ENCODE measurements around the gene BEX2.
"Not testable (repeated sequence)": the region's sequence is repeated elsewhere in the genome, so short reads cannot be mapped to it uniquely, and the experiment has no call there.

BEX2 gene

DNA sequence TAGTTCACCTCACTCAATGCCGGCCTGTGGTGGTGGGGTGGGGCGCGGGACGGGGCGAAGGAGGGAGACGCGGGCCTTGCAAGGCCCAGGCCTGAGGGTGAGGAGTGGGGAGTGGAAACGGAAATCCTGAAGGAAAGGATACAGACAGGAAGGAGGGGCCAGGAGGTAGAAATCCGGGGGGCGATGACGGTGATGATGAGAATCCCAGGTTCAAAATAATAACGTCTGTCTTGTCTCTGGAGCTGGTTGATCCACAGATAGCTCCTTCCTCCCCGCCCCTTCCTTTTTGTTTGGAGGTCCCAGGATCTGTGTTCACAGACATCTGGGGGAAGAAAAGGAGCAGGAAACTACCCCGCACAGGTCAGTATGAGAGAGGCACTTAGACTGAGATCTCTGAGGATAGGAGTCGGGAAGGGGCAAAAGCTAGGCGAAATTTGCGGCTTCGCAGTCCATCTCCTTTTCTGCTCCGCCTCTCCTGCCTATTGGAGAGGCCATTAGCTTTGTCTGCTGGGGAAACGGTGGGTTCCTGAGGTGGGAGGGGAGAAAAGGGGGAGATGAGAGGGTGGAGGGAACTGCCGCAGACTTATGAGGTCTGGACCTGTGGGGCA is 20.0 kb upstream of the BEX2 start:
- TF ChIP-seq SP1 (IDR thresholded peaks at IDR 0.05), result no peak
- TF ChIP-seq BHLHE40 (IDR thresholded peaks at IDR 0.05; ENCODE audit: borderline replicate concordance), result no peak
- no peak for DNase-seq (ENCODE audit: extremely low spot score)
- CTCF ChIA-PET, result interaction anchor here (0.6 to 0.7 kb wide), 3 partner anchors 13 to 849 kb away, joined by 3 read pairs; no protein-coding TSS in a partner anchor
- POLR2A ChIA-PET, result interaction anchor here (1.7 kb wide), 1 partner anchor 76 kb away, joined by 6 read pairs; the partner anchor contains the start of gene TCEAL8

DNA sequence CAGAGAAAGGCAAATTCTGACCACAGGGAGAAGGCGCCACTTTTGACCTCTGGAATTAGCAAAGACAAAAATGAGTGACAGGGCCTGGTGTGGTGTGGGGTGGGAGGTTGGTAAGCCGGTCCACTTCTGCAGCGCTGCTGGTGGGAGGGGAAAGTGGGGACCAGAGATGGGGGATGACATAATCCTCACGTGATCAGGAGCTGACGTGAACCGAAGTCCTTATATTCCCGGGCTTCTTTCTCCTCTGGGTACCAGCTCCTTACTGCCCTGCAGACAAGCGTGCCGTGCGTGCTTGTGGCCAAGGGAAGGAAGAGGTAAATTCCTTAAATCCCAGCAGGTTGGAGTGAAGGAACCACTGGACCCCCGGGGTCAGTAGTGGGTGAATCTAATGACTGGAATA is 19.2 kb upstream of the BEX2 start, which contains the start of gene TCEAL7:
TCEAL7 (plus strand) TSS at position 249 of the 400 bp plus-strand sequence. CDS start 1,165 bp downstream, outside the sequence.
- no peak for TF ChIP-seq HDGF (IDR thresholded peaks at IDR 0.05; ENCODE audit: borderline replicate concordance)
- TF ChIP-seq BHLHE40 (IDR thresholded peaks at IDR 0.05; ENCODE audit: borderline replicate concordance), result no peak
- TF ChIP-seq, protein P1, sequence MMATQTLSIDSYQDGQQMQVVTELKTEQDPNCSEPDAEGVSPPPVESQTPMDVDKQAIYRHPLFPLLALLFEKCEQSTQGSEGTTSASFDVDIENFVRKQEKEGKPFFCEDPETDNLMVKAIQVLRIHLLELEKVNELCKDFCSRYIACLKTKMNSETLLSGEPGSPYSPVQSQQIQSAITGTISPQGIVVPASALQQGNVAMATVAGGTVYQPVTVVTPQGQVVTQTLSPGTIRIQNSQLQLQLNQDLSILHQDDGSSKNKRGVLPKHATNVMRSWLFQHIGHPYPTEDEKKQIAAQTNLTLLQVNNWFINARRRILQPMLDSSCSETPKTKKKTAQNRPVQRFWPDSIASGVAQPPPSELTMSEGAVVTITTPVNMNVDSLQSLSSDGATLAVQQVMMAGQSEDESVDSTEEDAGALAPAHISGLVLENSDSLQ (IDR thresholded peaks at IDR 0.05), result no peak
- TF ChIP-seq L3MBTL2 (conservative IDR thresholded peaks at IDR 0.05), result no peak
- no peak for TF ChIP-seq LEF1 (IDR thresholded peaks at IDR 0.05; ENCODE audit: borderline replicate concordance)
- no peak for TF ChIP-seq ELF4 (IDR thresholded peaks at IDR 0.05)
- TF ChIP-seq FOXA1 (IDR thresholded peaks at IDR 0.05), result no peak
- no peak for TF ChIP-seq CTBP1 (IDR thresholded peaks at IDR 0.05; ENCODE audit: borderline replicate concordance)
- no peak for TF ChIP-seq SUZ12 (IDR thresholded peaks at IDR 0.05)
- no peak for TF ChIP-seq ZNF384 (IDR thresholded peaks at IDR 0.05)
- no peak for TF ChIP-seq FOXM1 (IDR thresholded peaks at IDR 0.05; ENCODE audit: borderline replicate concordance)
- no peak for TF ChIP-seq FOXK2 (IDR thresholded peaks at IDR 0.05)
- no peak for TF ChIP-seq SP1 (IDR thresholded peaks at IDR 0.05)
- no peak for TF ChIP-seq TARDBP (IDR thresholded peaks at IDR 0.05)
- no peak for TF ChIP-seq ARNT (IDR thresholded peaks at IDR 0.05)
- CTCF ChIA-PET, result interaction anchor here (0.7 kb wide), 2 partner anchors 13 to 501 kb away, joined by 3 read pairs; no protein-coding TSS in a partner anchor
- no peak for DNase-seq (ENCODE audit: extremely low spot score)
- POLR2A ChIA-PET, result interaction anchor here (1.6 to 1.7 kb wide), 2 partner anchors 26 to 75 kb away, joined by 6 to 7 read pairs; partner anchors contain the start of genes TCEAL8 and TCEAL9

DNA sequence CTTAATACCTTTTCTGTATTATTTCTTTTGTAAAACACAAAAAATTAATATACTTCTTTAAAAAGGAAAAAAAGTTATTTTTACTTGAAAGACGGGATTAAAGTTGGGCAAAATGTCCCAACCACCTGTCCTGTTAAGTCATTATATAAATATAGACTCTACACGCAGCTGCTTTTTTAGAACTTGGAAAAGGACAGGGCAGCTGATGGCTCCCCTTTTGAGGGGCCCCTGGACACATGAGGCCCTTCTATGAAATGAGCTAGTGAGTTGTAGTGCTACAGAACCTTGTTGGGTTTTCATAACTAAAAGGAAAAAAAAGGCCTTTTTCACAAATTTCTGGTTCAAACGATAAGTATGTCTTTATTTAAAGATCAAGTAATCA is 600 bp upstream of the BEX2 start:
- ChIA-PET POLR2A (interaction anchor here (1.3 to 2.1 kb wide), 3 partner anchors 45 to 65 kb away, joined by 3 to 12 read pairs (median 7); partner anchors contain the start of genes BEX3, TCEAL8 and TCEAL9), CTCF (no interaction called here)

DNA sequence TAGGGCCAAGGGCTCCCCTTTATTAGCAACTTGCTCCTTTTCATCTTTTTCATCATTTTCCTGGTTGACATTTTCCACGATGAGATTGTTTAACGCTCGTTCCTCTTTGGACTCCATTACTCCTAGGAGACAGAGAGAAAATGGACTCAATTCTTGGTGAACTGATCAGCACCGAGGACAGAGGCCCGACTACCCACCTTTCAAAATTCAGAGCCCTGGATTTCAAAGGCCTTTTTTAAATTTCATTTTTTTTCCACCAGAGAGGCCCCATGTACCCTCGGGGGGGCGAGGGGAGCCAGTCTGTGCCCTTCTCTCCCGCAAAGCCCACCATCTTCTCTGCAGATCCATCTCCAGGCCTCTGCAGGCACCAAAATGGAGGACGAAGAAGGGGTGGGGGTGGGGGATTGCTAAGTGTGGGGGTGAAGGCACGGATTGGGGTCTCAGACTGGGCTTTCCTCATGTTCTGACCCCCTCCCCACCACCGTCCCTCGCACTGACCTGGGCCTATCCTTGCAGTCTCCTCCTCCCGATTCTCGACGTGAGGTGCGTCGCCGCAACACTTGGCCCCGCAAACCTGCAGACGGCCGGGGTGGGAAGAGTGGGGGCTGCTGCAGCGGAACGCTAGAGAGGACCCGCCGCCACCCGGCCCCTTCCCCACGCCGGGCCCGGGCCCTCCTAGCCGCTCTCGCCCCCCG is 783 bp downstream of the BEX2 start:
- CTCF ChIA-PET, result no interaction called here
- TF ChIP-seq NFRKB (IDR thresholded peaks at IDR 0.05) (no peak), FOXK2 (IDR thresholded peaks at IDR 0.05) (no peak), CTBP1 (IDR thresholded peaks at IDR 0.05; ENCODE audit: borderline replicate concordance) (no peak), FOXM1 (IDR thresholded peaks at IDR 0.05; ENCODE audit: borderline replicate concordance) (no peak), ARNT (IDR thresholded peaks at IDR 0.05) (no peak), HDGF (IDR thresholded peaks at IDR 0.05; ENCODE audit: borderline replicate concordance) (no peak), SUZ12 (IDR thresholded peaks at IDR 0.05) (no peak), TARDBP (IDR thresholded peaks at IDR 0.05) (no peak), BHLHE40 (IDR thresholded peaks at IDR 0.05; ENCODE audit: borderline replicate concordance) (no peak), LEF1 (IDR thresholded peaks at IDR 0.05; ENCODE audit: borderline replicate concordance) (no peak), ZNF384 (IDR thresholded peaks at IDR 0.05) (no peak), SP1 (IDR thresholded peaks at IDR 0.05) (no peak), ELF4 (IDR thresholded peaks at IDR 0.05) (no peak), L3MBTL2 (conservative IDR thresholded peaks at IDR 0.05) (no peak), FOXA1 (IDR thresholded peaks at IDR 0.05) (no peak)
- TF ChIP-seq, protein P1 (IDR thresholded peaks at IDR 0.05), result no peak
- no peak for DNase-seq (ENCODE audit: extremely low spot score)
- POLR2A ChIA-PET, result interaction anchor here (2.1 kb wide), 1 partner anchor 46 kb away, joined by 7 read pairs; the partner anchor contains the start of gene TCEAL9

More for the DNA sequence above, 600 bp upstream of the BEX2 start:
- no peak for TF ChIP-seq NFRKB (IDR thresholded peaks at IDR 0.05)
- no peak for TF ChIP-seq ZNF384 (IDR thresholded peaks at IDR 0.05)
- TF ChIP-seq SP1 (IDR thresholded peaks at IDR 0.05), result no peak
- TF ChIP-seq, protein P1 (IDR thresholded peaks at IDR 0.05), result no peak
- no peak for TF ChIP-seq CTBP1 (IDR thresholded peaks at IDR 0.05; ENCODE audit: borderline replicate concordance)
- no peak for TF ChIP-seq L3MBTL2 (conservative IDR thresholded peaks at IDR 0.05)
- TF ChIP-seq FOXA1 (IDR thresholded peaks at IDR 0.05), result no peak
- no peak for TF ChIP-seq TARDBP (IDR thresholded peaks at IDR 0.05)
- DNase-seq (ENCODE audit: extremely low spot score), result no peak

DNA sequence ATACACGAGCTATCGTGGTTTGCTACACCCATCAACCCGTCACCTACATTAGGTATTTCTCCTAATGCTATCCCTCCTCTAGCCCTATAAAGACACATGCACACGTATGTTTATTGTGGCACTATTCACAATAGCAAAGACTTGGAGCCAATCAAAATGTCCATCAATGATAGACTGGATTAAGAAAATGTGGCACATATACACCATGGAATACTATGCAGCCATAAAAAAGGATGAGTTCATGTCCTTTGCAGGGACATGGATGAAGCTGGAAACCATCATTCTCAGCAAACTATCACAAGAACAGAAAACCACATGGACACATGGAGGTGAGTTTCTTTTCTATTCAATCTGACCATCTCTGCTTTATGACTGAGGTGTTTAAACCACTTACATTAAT is 5.1 kb downstream of the BEX2 start:
- POLR2A ChIA-PET; DNase-seq (ENCODE audit: extremely low spot score); CTCF ChIA-PET: not testable (repeated sequence)

DNA sequence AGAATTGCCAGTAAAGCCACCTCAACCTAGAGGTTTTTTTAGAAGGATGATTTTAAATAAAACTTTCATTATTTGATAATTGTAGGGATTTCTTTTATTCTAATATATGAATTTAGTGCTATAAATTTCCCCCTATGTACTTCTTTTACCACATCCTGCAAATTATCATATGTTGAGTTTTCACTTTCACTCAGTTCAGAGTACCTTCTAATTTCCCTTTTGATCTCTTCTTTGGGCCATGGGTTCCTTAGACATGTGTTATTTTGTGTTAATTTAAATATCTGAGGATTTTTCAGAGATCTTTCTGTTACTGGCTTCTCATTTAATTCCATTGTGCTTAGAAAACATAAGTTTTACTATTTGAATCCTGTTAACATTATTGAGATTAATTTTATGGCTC is 6.1 kb downstream of the BEX2 start:
- ChIA-PET CTCF (no interaction called here), POLR2A (no interaction called here)
- no peak for DNase-seq (ENCODE audit: extremely low spot score)
- no peak for TF ChIP-seq ELF4 (IDR thresholded peaks at IDR 0.05)
- TF ChIP-seq TARDBP (IDR thresholded peaks at IDR 0.05), result no peak
- no peak for TF ChIP-seq FOXK2 (IDR thresholded peaks at IDR 0.05)

All from HEK293T (cell line).